PC-9 (cell line): ENCODE results near the gene UNC119B.

Experiments used
- CTCF ChIP-seq: fragments of 200-600 bp; sonication (generic); conservative IDR thresholded peaks from 2 replicates; pipeline ENCODE4 v1.6.1; 2017; ENCODE audit warnings: mixed run types, antibody characterized with exemption, mild to moderate bottlenecking, moderate library complexity
- EZH2 ChIP-seq: fragments of 200-600 bp; sonication (generic); IDR thresholded peaks from 2 replicates; pipeline ENCODE4 v1.8.0; 2017; ENCODE audit warnings: antibody characterized with exemption, low read depth

- no peak for TF ChIP-seq CTCF
- TF ChIP-seq EZH2 = no peak
These were observed 47.4 kb upstream of the UNC119B start for GRCh38 chr12:120662879-120663278.
